Osteocyte (in vitro differentiated cells): ENCODE data around the gene DNAAF5. TPM values are rescaled to one million over a fixed set of nuclear protein-coding genes. Genes with fewer than 3 reads are reported as not detected.
A peak's percentile ranks its signal among the peaks of the same experiment; 100 is the strongest.
"Not testable (repeated sequence)": the region's sequence is repeated elsewhere in the genome, so short reads cannot be mapped to it uniquely, and the experiment has no call there.

Source experiments
- DNase-seq: peaks from one replicate; pipeline ENCODE4 v3.0.0; 2021; ENCODE audit warnings: mixed read lengths; ENCODE audit not compliant: unreplicated experiment; ENCODE audit errors: extremely low spot score
- H3K27ac Mint-ChIP-seq: one replicate; pipeline ENCODE4 v1.8.0; 2021; ENCODE audit warnings: mild to moderate bottlenecking, mixed read lengths; ENCODE audit not compliant: unreplicated experiment
- H3K27me3 Mint-ChIP-seq: one replicate; pipeline ENCODE4 v1.8.0; 2021; ENCODE audit warnings: mixed read lengths; ENCODE audit not compliant: unreplicated experiment
- H3K36me3 Mint-ChIP-seq: one replicate; pipeline ENCODE4 v1.8.0; 2021; ENCODE audit warnings: mixed read lengths; ENCODE audit not compliant: unreplicated experiment
- H3K4me1 Mint-ChIP-seq: one replicate; pipeline ENCODE4 v1.8.0; 2021; ENCODE audit warnings: mixed read lengths; ENCODE audit not compliant: unreplicated experiment
- H3K4me3 Mint-ChIP-seq: one replicate; pipeline ENCODE4 v1.8.0; 2021; ENCODE audit warnings: mild to moderate bottlenecking, moderate library complexity, mixed read lengths; ENCODE audit not compliant: unreplicated experiment
- H3K9me3 Mint-ChIP-seq: one replicate; pipeline ENCODE4 v1.8.0; 2021; ENCODE audit warnings: mixed read lengths; ENCODE audit not compliant: unreplicated experiment
- CTCF ChIP-seq: fragments of 200-600 bp; sonication (generic); IDR thresholded peaks from 2 replicates; pipeline ENCODE4 v1.5.0; 2021; ENCODE audit warnings: antibody characterized with exemption, mild to moderate bottlenecking, moderate library complexity
- total RNA-seq: library from RNA; stranded (reverse); gene quantifications from 2 replicates; pipeline ENCODE4 v1.2.1, GENCODE V29; 2021

The DNAAF5 gene
- total RNA-seq, 1 donor from 2014 or later = 28.1 TPM

GRCh38 chr7:798921-799470, 72.5 kb downstream of the DNAAF5 start:
- H3K36me3 Mint-ChIP-seq = peaks cover 6% of the 10 kb centered on the region
- no peak overlapping the region for H3K4me3 Mint-ChIP-seq
- no peaks in the 10 kb centered on the region for H3K9me3 Mint-ChIP-seq
- H3K27ac Mint-ChIP-seq = no peak overlapping the region
- H3K4me1 Mint-ChIP-seq = peaks cover 27% of the 10 kb centered on the region
- DNase-seq = no peak
- TF ChIP-seq CTCF = no peak
- H3K27me3 Mint-ChIP-seq = no peaks in the 10 kb centered on the region

- Mint-ChIP-seq H3K36me3 (no peaks in the 10 kb centered on the region), H3K27me3 (no peaks in the 10 kb centered on the region), H3K9me3 (no peaks in the 10 kb centered on the region), H3K4me1 (peaks cover 27% of the 10 kb centered on the region), H3K4me3 (no peak overlapping the region), H3K27ac (no peak overlapping the region)
- DNase-seq = no peak
- TF ChIP-seq CTCF = no peak
Measured at GRCh38 chr7:800692-801091, 74.2 kb downstream of the DNAAF5 start.

GRCh38 chr7:801351-801750, 74.9 kb downstream of the DNAAF5 start:
- not testable (repeated sequence) for H3K27me3 Mint-ChIP-seq, H3K4me3 Mint-ChIP-seq, DNase-seq, H3K9me3 Mint-ChIP-seq, H3K36me3 Mint-ChIP-seq, H3K27ac Mint-ChIP-seq
- H3K4me1 Mint-ChIP-seq = peaks cover 27% of the 10 kb centered on the region

GRCh38 chr7:801940-802381, 75.5 kb downstream of the DNAAF5 start:
- TF ChIP-seq CTCF = no peak
- Mint-ChIP-seq H3K4me1 (peaks cover 25% of the 10 kb centered on the region), H3K27ac (no peak overlapping the region), H3K27me3 (no peaks in the 10 kb centered on the region), H3K4me3 (no peak overlapping the region), H3K9me3 (no peaks in the 10 kb centered on the region), H3K36me3 (no peaks in the 10 kb centered on the region)
- no peak for DNase-seq

GRCh38 chr7:802500-803242, 76.2 kb downstream of the DNAAF5 start:
- peaks cover 19% of the 10 kb centered on the region for H3K4me1 Mint-ChIP-seq
- no peaks in the 10 kb centered on the region for H3K9me3 Mint-ChIP-seq
- H3K4me3 Mint-ChIP-seq = no peak overlapping the region
- H3K27me3 Mint-ChIP-seq = no peaks in the 10 kb centered on the region
- peak overlapping the region; percentile 78 for H3K27ac Mint-ChIP-seq
- H3K36me3 Mint-ChIP-seq = no peaks in the 10 kb centered on the region
- no peak for DNase-seq
- TF ChIP-seq CTCF = no peak
